HEK293 (cell line): Measurements from ENCODE around the gene ATP13A4.

ENCODE experiments used
- CTCF ChIA-PET: fragments of 350-600 bp; formaldehyde crosslinking; extraction: SDS; loops from one replicate; lab custom pipeline; 2021; ENCODE audit warnings: antibody characterized with exemption; lab: Yijun Ruan, JAX
- POLR2A ChIA-PET: fragments of 300-600 bp; formaldehyde crosslinking; extraction: SDS; loops from one replicate; lab custom pipeline; 2020; ENCODE audit warnings: antibody characterized with exemption, inconsistent platforms; lab: Yijun Ruan, JAX
- H3K27ac ChIP-seq: fragments of 200-500 bp; sonication (Bioruptor generic); 2 replicates; pipeline ENCODE4 v1.5.1; 2014; ENCODE audit warnings: low read depth, low read length, control low read depth, inconsistent platforms; ENCODE audit errors: extremely low read depth
- H3K36me3 ChIP-seq, 2 experiments: fragments of 200-500 bp in 1 of 2; sonication (Bioruptor generic) in 1 of 2; 1 replicate in 1 of 2; 2 replicates in 1 of 2; pipeline ENCODE4 v1.5.1; 2014 to 2017; ENCODE audit warnings: inconsistent platforms in 2 of 2, low read length in 2 of 2; ENCODE audit not compliant: control insufficient read depth in 2 of 2, insufficient read depth in 1 of 2
- H3K4me1 ChIP-seq: fragments of 200-500 bp; sonication (Bioruptor generic); 2 replicates; pipeline ENCODE4 v1.5.1; 2014; ENCODE audit warnings: mild to moderate bottlenecking, low read length, inconsistent platforms; ENCODE audit not compliant: control insufficient read depth, insufficient read depth
- H3K4me3 ChIP-seq: 2 replicates; pipeline ENCODE4 v1.5.1; 2011; ENCODE audit warnings: low read depth, mild to moderate bottlenecking, control low read depth, low read length, moderate library complexity
- H3K9me3 ChIP-seq: fragments of 200-500 bp; sonication (Bioruptor generic); 2 replicates; pipeline ENCODE4 v1.5.1; 2014; ENCODE audit warnings: low read depth, low read length, inconsistent platforms; ENCODE audit not compliant: control insufficient read depth, insufficient read depth
- BCL11B ChIP-seq: fragments of 450-650 bp; formaldehyde crosslinking; IDR thresholded peaks from 2 replicates; pipeline ENCODE4 v1.5.1; 2016; ENCODE audit warnings: low read depth, missing biosample characterization, missing genetic modification characterization
- OSR2 ChIP-seq: fragments of 450-650 bp; formaldehyde crosslinking; IDR thresholded peaks from 2 replicates; pipeline ENCODE4 v1.5.1; 2016; ENCODE audit warnings: missing biosample characterization, missing genetic modification characterization
- REPIN1 ChIP-seq: fragments of 450-650 bp; formaldehyde crosslinking; IDR thresholded peaks from 2 replicates; pipeline ENCODE4 v1.5.1; 2017; ENCODE audit warnings: missing biosample characterization, missing genetic modification characterization, low read depth
- SCRT1 ChIP-seq: fragments of 450-650 bp; formaldehyde crosslinking; IDR thresholded peaks from 2 replicates; pipeline ENCODE4 v1.5.1; 2016; ENCODE audit warnings: missing biosample characterization, missing genetic modification characterization, borderline replicate concordance
- ZNF16 ChIP-seq: fragments of 450-650 bp; formaldehyde crosslinking; IDR thresholded peaks from 2 replicates; pipeline ENCODE4 v1.5.1; 2016; ENCODE audit warnings: low read depth, missing biosample characterization, missing genetic modification characterization
- ZNF174 ChIP-seq: fragments of 450-650 bp; formaldehyde crosslinking; IDR thresholded peaks from 2 replicates; pipeline ENCODE4 v1.5.0; 2017; ENCODE audit warnings: missing biosample characterization, mild to moderate bottlenecking, missing genetic modification characterization
- ZNF221 ChIP-seq: fragments of 450-650 bp; formaldehyde crosslinking; IDR thresholded peaks from 2 replicates; pipeline ENCODE4 v1.5.1; 2017; ENCODE audit warnings: missing biosample characterization, missing genetic modification characterization, borderline replicate concordance
- ZNF311 ChIP-seq: fragments of 450-650 bp; formaldehyde crosslinking; IDR thresholded peaks from 2 replicates; pipeline ENCODE4 v1.5.1; 2017; ENCODE audit warnings: missing biosample characterization, missing genetic modification characterization, borderline replicate concordance
- ZNF558 ChIP-seq: fragments of 450-650 bp; formaldehyde crosslinking; IDR thresholded peaks from 2 replicates; pipeline ENCODE4 v1.5.1; 2016; ENCODE audit warnings: missing biosample characterization, missing genetic modification characterization
- ZNF560 ChIP-seq: fragments of 450-650 bp; formaldehyde crosslinking; IDR thresholded peaks from 2 replicates; pipeline ENCODE4 v1.5.1; 2017; ENCODE audit warnings: missing biosample characterization, missing genetic modification characterization, borderline replicate concordance
- TF ChIP-seq, protein P1 (sequence below): fragments of 450-650 bp; formaldehyde crosslinking; IDR thresholded peaks from 2 replicates; pipeline ENCODE4 v1.5.1; 2016; ENCODE audit warnings: missing biosample characterization, missing genetic modification characterization
- TF ChIP-seq, protein P2 (sequence below): fragments of 450-650 bp; formaldehyde crosslinking; IDR thresholded peaks from 2 replicates; pipeline ENCODE4 v1.5.1; 2016; ENCODE audit warnings: missing biosample characterization, missing genetic modification characterization
- TF ChIP-seq, protein P3 (sequence below): fragments of 450-650 bp; formaldehyde crosslinking; IDR thresholded peaks from 2 replicates; pipeline ENCODE4 v1.5.1; 2016; ENCODE audit warnings: missing biosample characterization, missing genetic modification characterization, borderline replicate concordance
- TF ChIP-seq, protein P4 (sequence below): fragments of 450-650 bp; formaldehyde crosslinking; IDR thresholded peaks from 2 replicates; pipeline ENCODE4 v1.5.1; 2017; ENCODE audit warnings: missing biosample characterization, missing genetic modification characterization

Gene ATP13A4

DNA sequence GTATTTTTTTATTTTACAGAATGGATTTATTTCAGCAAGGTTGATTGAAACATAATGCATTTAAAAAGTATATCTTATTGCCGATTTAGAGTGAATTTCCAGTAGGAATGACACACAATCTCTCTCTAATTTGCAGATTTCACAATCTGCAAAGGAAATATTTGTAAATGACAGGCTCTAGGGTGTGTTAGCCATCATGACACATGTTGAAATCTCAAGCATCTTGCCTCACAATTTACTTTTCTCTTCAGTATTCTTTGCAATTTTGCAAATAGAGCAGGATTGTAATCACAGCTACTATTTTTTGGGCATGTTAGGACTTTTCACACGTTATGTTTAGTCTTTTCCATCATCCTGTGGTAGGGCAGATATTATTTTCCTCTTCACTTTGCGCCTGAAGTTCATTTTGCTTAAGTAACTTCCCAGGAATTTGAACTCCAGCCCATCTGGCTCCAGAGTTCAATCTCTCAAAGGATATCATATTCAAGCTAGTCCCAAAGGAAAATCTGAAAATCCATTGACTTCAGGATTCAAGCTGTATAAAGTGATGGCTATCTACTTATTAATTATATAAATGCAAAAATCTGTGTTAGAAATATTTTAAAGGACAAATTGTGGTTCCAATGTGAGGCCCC is 55.4 kb downstream of the ATP13A4 start:
- no peak overlapping the region for H3K4me3 ChIP-seq
- no peaks in the 10 kb centered on the region for H3K9me3 ChIP-seq
- H3K36me3 ChIP-seq: no peaks in the 10 kb centered on the region
- TF ChIP-seq BCL11B (tag by site-specific recombination) (no peak), ZNF221 (tag by site-specific recombination) (no peak)
- ChIA-PET POLR2A (no interaction called here), CTCF (no interaction called here)
- H3K4me1 ChIP-seq: no peaks in the 10 kb centered on the region
- no peak overlapping the region for H3K27ac ChIP-seq

DNA sequence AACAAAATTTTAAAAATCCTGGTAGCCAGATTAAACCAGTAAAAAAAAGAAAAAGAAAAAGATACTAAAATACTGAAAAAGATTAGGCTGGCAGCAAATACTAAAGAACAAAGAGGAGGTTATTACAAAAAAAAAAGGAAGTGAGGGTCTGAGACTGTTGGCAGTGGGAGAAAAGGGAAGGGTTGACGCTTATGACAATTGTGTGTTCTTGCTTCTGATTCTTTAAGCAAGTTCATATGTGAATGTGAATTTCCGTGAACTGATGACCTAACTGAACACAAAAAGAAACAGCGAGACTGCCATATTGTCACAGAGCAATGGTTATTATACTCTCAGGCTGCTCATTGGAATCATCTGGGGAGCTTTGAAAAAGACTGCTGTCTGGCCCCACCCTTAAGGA is 56.5 kb downstream of the ATP13A4 start:
- CTCF ChIA-PET: no interaction called here
- no peak for TF ChIP-seq ZNF558 (tag by site-specific recombination)
- TF ChIP-seq, protein P1, sequence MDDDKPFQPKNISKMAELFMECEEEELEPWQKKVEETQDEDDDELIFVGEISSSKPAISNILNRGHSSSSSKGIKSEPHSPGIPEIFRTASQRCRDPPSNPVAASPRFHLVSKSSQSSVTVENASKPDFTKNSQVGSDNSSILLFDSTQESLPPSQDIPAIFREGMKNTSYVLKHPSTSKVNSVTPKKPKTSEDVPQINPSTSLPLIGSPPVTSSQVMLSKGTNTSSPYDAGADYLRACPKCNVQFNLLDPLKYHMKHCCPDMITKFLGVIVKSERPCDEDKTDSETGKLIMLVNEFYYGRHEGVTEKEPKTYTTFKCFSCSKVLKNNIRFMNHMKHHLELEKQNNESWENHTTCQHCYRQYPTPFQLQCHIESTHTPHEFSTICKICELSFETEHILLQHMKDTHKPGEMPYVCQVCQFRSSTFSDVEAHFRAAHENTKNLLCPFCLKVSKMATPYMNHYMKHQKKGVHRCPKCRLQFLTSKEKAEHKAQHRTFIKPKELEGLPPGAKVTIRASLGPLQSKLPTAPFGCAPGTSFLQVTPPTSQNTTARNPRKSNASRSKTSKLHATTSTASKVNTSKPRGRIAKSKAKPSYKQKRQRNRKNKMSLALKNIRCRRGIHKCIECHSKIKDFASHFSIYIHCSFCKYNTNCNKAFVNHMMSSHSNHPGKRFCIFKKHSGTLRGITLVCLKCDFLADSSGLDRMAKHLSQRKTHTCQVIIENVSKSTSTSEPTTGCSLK (tag by site-specific recombination): no peak
- no peak for TF ChIP-seq OSR2 (tag by site-specific recombination)
- TF ChIP-seq, protein P2, sequence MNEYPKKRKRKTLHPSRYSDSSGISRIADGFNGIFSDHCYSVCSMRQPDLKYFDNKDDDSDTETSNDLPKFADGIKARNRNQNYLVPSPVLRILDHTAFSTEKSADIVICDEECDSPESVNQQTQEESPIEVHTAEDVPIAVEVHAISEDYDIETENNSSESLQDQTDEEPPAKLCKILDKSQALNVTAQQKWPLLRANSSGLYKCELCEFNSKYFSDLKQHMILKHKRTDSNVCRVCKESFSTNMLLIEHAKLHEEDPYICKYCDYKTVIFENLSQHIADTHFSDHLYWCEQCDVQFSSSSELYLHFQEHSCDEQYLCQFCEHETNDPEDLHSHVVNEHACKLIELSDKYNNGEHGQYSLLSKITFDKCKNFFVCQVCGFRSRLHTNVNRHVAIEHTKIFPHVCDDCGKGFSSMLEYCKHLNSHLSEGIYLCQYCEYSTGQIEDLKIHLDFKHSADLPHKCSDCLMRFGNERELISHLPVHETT (tag by site-specific recombination): no peak
- TF ChIP-seq ZNF560 (tag by site-specific recombination): no peak
- TF ChIP-seq, all 188 proteins: peak for 0
- H3K4me1 ChIP-seq: no peaks in the 10 kb centered on the region
- no peak overlapping the region for H3K27ac ChIP-seq
- no peak overlapping the region for H3K4me3 ChIP-seq
- H3K9me3 ChIP-seq: no peaks in the 10 kb centered on the region
- POLR2A ChIA-PET: no interaction called here
- no peaks in the 10 kb centered on the region for H3K36me3 ChIP-seq

DNA sequence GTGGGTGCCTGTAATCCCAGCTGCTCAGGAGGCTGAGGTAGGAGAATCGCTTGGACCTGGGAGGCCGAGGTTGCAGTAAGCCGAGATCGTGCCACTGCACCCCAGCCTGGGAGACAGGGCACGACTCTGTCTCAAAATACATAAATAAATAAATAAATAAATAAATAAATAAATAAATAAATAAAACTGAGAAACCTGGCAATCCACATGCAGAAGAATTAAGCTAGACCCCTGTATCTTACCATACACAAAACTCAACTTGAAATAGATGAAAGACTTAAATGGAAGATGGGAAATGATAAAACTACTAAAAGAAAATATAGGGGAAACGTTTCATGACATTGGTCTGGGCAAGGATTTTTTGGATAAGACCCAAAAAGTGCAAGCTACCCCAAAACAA is 58.0 kb downstream of the ATP13A4 start:
- ChIA-PET POLR2A (no interaction called here), CTCF (interaction anchor here (0.7 kb wide), 1 partner anchor 715 kb away, joined by 3 read pairs; no protein-coding TSS in a partner anchor)
- no peak overlapping the region for H3K4me3 ChIP-seq
- no peaks in the 10 kb centered on the region for H3K4me1 ChIP-seq
- H3K9me3 ChIP-seq: no peaks in the 10 kb centered on the region
- no peak overlapping the region for H3K27ac ChIP-seq
- no peaks in the 10 kb centered on the region for H3K36me3 ChIP-seq
- TF ChIP-seq ZNF311 (tag by site-specific recombination) (no peak), ZNF174 (tag by site-specific recombination) (no peak), SCRT1 (tag by site-specific recombination) (no peak), REPIN1 (tag by site-specific recombination) (no peak), ZNF16 (tag by site-specific recombination) (no peak), ZNF560 (tag by site-specific recombination) (peak; percentile 25; the same call in 1 of the 2 replicates)
- TF ChIP-seq, protein P3, sequence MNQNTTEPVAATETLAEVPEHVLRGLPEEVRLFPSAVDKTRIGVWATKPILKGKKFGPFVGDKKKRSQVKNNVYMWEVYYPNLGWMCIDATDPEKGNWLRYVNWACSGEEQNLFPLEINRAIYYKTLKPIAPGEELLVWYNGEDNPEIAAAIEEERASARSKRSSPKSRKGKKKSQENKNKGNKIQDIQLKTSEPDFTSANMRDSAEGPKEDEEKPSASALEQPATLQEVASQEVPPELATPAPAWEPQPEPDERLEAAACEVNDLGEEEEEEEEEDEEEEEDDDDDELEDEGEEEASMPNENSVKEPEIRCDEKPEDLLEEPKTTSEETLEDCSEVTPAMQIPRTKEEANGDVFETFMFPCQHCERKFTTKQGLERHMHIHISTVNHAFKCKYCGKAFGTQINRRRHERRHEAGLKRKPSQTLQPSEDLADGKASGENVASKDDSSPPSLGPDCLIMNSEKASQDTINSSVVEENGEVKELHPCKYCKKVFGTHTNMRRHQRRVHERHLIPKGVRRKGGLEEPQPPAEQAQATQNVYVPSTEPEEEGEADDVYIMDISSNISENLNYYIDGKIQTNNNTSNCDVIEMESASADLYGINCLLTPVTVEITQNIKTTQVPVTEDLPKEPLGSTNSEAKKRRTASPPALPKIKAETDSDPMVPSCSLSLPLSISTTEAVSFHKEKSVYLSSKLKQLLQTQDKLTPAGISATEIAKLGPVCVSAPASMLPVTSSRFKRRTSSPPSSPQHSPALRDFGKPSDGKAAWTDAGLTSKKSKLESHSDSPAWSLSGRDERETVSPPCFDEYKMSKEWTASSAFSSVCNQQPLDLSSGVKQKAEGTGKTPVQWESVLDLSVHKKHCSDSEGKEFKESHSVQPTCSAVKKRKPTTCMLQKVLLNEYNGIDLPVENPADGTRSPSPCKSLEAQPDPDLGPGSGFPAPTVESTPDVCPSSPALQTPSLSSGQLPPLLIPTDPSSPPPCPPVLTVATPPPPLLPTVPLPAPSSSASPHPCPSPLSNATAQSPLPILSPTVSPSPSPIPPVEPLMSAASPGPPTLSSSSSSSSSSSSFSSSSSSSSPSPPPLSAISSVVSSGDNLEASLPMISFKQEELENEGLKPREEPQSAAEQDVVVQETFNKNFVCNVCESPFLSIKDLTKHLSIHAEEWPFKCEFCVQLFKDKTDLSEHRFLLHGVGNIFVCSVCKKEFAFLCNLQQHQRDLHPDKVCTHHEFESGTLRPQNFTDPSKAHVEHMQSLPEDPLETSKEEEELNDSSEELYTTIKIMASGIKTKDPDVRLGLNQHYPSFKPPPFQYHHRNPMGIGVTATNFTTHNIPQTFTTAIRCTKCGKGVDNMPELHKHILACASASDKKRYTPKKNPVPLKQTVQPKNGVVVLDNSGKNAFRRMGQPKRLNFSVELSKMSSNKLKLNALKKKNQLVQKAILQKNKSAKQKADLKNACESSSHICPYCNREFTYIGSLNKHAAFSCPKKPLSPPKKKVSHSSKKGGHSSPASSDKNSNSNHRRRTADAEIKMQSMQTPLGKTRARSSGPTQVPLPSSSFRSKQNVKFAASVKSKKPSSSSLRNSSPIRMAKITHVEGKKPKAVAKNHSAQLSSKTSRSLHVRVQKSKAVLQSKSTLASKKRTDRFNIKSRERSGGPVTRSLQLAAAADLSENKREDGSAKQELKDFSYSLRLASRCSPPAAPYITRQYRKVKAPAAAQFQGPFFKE (tag by site-specific recombination): no peak
- TF ChIP-seq, protein P4, sequence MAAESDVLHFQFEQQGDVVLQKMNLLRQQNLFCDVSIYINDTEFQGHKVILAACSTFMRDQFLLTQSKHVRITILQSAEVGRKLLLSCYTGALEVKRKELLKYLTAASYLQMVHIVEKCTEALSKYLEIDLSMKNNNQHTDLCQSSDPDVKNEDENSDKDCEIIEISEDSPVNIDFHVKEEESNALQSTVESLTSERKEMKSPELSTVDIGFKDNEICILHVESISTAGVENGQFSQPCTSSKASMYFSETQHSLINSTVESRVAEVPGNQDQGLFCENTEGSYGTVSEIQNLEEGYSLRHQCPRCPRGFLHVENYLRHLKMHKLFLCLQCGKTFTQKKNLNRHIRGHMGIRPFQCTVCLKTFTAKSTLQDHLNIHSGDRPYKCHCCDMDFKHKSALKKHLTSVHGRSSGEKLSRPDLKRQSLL (tag by site-specific recombination): no peak
